22Rv1 (cell line): Measurements from ENCODE around the gene SULT4A1.

Experiments
- ZFX ChIP-seq: fragments of 450-650 bp; IDR thresholded peaks from 2 replicates; pipeline ENCODE4 v1.6.1; 2017; ENCODE audit warnings: antibody characterized with exemption, borderline replicate concordance
- TF ChIP-seq, protein P1 (sequence below): fragments of 450-650 bp; IDR thresholded peaks from 2 replicates; pipeline ENCODE4 v1.5.1; 2017; ENCODE audit warnings: mild to moderate bottlenecking

DNA sequence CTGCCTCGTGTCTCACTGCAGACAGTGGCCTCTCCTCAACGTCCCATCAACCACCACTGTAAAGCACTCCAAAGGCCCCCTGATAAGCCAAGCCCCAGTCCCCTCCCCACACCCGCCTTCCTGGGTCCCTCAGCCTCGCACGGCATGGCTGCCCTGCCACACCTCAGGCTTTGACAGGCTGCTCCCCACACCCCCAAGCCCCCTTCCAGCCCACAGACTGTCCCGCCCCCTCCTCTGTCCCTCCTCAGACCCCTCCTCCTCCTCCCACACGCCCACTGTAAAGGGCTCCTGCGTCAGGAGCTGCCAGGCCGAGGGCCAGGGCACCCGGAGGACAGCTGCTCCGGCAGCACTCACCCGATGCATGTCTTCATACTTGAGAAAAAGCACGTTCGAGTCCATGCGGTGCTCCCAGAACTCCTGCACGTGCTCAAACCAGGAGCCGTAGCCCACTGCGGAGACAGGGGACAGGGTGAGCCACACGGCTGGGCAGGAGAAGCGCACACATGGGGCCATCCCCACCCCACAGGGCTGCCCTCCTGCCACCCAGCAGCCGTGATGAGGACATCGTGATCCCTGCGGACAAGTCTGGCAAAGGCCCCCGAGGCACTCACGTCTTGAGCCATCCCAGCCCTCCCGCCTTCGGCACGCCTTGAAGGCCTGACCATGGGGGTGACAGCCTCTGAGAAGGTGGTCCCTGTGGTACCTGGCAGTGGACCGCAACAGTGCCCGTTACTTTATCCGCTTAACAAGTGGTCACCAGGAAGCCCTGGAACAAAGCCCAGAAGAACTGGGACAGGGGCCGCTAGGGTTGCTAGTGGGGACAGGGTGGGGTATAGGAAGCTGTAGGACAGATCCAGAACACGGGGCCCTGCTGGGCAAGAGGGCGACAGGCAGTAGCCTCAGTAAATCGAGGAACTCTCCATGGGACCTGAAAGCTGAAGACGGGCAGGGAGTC is 28.8 kb downstream of the SULT4A1 start:
- TF ChIP-seq, protein P1, sequence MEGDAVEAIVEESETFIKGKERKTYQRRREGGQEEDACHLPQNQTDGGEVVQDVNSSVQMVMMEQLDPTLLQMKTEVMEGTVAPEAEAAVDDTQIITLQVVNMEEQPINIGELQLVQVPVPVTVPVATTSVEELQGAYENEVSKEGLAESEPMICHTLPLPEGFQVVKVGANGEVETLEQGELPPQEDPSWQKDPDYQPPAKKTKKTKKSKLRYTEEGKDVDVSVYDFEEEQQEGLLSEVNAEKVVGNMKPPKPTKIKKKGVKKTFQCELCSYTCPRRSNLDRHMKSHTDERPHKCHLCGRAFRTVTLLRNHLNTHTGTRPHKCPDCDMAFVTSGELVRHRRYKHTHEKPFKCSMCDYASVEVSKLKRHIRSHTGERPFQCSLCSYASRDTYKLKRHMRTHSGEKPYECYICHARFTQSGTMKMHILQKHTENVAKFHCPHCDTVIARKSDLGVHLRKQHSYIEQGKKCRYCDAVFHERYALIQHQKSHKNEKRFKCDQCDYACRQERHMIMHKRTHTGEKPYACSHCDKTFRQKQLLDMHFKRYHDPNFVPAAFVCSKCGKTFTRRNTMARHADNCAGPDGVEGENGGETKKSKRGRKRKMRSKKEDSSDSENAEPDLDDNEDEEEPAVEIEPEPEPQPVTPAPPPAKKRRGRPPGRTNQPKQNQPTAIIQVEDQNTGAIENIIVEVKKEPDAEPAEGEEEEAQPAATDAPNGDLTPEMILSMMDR, result no peak
- TF ChIP-seq ZFX, result no peak
